Astrocyte of the cerebellum (primary cell): Measurements from ENCODE around the gene MAP3K8.
A peak's percentile ranks its signal among the peaks of the same experiment; 100 is the strongest.

ENCODE experiments used
- DNase-seq: peaks from one replicate; pipeline ENCODE4 v3.0.0-alpha.2; 2011; ENCODE audit warnings: low read depth
- H3K4me3 ChIP-seq: 2 replicates; pipeline ENCODE4 v1.5.1; 2011; ENCODE audit warnings: mild to moderate bottlenecking, low read depth, low read length, moderate library complexity
- in situ Hi-C: cut with HindIII; loops from 2 replicates; pipeline ENCODE4 v1.10.0; 2017; ENCODE audit warnings: low sequenced_read_pairs
- TF ChIP-seq, protein P1 (sequence below): IDR thresholded peaks from 2 replicates; pipeline ENCODE4 v1.5.1; 2012; ENCODE audit warnings: low read length, low read depth, moderate library complexity, mild to moderate bottlenecking; ENCODE audit errors: missing control alignments

MAP3K8 gene

DNA sequence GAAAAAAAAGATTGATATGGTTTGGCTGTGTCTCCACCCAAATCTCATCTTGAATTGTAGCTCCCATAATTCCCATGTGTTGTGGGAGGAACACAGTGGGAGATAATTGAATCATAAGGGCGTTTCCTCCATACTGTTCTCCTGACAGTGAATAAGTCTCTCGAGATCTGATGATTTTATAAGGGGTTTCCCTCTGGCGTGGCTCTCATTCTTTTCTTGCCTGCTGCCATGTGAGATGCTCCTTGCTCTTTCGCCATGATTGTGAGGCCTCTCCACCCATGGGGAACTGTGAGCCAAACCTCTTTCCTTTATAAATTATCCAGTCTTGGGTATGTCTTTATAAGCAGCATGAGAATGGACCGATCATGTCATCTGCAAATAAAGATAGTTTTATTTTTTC is 29.4 kb upstream of the MAP3K8 start:
- TF ChIP-seq, protein P1, sequence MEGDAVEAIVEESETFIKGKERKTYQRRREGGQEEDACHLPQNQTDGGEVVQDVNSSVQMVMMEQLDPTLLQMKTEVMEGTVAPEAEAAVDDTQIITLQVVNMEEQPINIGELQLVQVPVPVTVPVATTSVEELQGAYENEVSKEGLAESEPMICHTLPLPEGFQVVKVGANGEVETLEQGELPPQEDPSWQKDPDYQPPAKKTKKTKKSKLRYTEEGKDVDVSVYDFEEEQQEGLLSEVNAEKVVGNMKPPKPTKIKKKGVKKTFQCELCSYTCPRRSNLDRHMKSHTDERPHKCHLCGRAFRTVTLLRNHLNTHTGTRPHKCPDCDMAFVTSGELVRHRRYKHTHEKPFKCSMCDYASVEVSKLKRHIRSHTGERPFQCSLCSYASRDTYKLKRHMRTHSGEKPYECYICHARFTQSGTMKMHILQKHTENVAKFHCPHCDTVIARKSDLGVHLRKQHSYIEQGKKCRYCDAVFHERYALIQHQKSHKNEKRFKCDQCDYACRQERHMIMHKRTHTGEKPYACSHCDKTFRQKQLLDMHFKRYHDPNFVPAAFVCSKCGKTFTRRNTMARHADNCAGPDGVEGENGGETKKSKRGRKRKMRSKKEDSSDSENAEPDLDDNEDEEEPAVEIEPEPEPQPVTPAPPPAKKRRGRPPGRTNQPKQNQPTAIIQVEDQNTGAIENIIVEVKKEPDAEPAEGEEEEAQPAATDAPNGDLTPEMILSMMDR: no peak
- DNase-seq: no peak
- in situ Hi-C loops: no loop called here

DNA sequence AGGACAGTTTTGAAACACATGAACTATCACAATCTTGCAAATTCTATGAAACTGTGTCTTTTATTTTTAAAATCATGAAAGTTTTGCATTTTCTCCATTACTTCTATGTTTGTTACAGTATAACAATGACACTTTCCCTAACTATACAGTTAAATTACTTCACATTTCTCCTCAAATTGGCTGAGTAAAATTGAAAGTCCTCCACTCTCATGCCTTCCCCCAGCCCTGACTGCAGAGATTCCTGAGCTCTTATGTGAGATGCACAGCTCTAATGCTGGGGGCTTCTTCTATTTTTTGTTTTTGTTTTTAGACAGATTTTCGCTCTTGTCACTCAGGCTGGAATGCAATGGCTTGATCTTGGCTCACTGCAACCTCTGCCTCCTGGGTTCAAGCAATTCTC is 22.7 kb upstream of the MAP3K8 start:
- in situ Hi-C loops: no loop called here
- no peak overlapping the region for H3K4me3 ChIP-seq
- TF ChIP-seq, protein P1: no peak
- no peak for DNase-seq

More for the DNA sequence above, 29.4 kb upstream of the MAP3K8 start:
- H3K4me3 ChIP-seq: no peak overlapping the region

DNA sequence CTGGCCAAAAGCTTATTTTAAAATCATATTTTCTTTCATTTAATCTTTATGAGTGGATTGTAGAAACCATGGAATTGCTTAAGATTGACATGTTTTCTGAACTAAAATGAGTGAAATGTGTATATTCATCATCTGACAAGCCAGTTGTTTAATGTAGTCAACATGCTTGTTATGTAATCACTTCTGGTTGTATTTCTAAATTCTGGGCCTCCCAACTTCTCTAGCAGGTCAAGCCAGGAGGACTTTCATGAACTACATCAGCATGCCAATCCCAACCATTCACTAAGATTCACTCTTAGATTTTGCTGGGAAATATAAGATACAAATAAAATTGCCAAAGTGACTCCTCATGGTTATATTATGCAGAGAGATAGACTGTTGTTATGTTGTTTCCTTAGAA is 21.1 kb upstream of the MAP3K8 start:
- in situ Hi-C loops: no loop called here
- DNase-seq: no peak
- TF ChIP-seq, protein P1: no peak
- H3K4me3 ChIP-seq: no peak overlapping the region

DNA sequence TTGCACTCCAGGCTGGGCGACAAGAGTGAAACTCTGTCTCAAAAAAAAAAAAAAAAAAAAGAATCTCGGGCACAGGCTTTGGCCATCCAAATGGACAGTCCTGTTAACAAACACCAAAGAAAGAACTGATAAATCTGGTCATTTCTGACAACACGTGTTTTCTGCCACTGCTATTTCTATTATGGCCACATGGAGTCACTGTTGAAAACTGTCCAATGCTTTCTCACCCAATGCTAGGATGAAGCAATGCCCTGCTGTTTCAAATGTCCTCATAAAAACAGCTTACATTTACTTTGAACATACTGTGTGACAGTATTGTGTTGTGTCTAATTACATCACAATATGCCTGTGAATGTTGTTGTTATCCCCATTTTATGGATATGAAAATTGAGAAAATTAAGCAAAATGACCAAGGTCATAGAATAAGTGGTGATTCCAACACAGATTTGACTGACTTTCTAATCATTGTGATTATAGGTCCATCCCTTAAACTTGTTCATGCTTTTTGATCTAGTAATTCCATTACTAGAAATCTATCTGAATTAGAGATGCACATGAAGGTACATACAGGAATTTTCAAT is 19.9 kb upstream of the MAP3K8 start:
- in situ Hi-C loops: no loop called here
- no peak for DNase-seq

DNA sequence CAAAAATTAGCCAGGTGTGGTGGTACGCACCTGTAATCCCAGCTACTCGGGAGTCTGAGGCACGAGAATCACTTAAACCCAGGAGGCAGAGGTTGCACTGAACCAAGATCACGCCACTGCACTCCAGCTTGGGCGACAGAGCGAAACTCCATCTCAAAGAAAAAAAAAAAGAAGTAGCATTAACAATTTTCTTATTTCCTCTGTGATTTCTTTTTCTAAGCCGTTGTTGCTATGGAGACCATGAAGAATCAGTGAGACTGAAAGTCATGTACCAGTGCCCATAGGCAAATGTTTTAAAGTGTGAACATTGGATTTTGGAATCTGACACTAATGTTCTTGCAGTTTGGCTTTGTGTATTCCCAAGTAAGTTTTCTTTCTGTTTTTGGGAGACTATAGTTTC is 18.4 kb upstream of the MAP3K8 start:
- in situ Hi-C loops: no loop called here
- TF ChIP-seq, protein P1: no peak
- no peak overlapping the region for H3K4me3 ChIP-seq
- no peak for DNase-seq

More for the DNA sequence above, 19.9 kb upstream of the MAP3K8 start:
- no peak overlapping the region for H3K4me3 ChIP-seq
- TF ChIP-seq, protein P1: peak; percentile 79

DNA sequence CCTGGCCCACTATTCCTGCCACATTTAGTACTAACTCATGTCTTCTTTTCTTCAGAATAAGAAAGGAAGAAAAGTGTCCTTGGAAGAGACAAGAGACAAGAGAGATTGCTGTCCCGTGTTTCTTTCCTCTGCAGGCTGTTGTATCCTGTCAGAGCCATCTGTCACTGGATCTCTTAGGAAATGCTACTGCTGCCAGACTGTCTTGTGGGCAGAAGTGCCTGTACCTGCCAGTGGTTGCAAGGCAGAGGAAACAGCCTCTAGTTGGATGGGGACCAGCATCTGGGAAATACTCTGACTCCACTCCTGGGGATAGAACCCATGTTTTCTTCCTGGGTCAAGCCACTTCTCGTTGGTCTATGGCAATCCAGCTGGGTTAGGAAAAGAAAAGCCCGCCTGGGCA is 16.7 kb upstream of the MAP3K8 start:
- in situ Hi-C loops: no loop called here
- no peak for DNase-seq
- H3K4me3 ChIP-seq: no peak overlapping the region
- TF ChIP-seq, protein P1: no peak

DNA sequence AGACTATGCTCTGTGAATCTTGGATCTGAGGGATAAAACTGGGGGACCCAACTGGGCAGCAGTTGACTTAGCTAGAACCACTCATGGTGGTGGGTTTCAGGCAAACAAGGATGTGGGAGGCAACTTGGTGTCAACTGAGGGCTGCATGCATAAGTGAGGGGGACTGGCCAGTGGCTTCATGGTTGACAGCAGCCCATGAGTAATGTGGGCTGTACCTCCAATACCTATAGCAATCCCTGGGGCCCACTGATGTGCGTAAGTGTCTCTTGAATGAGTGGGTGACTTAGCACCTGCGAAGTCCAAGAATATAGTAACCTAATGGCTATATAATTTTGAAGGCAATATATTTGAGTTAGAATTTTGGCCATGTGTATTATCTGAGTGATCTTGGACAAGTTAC is 13.7 kb upstream of the MAP3K8 start:
- in situ Hi-C loops: no loop called here
- H3K4me3 ChIP-seq: no peak overlapping the region
- no peak for DNase-seq
- TF ChIP-seq, protein P1: no peak
